Body of pancreas (tissue), 4 donors: ENCODE data around the gene NKD1.

ENCODE experiments used
- POLR2A ChIP-seq, 3 donors: fragments of 450-650 bp; IDR thresholded peaks; one replicate each; pipeline ENCODE4 v1.6.1; 2016; ENCODE audit warnings: antibody characterized with exemption in 3 of 3, mild to moderate bottlenecking in 2 of 3
- TF ChIP-seq, protein P1 (sequence below), 7 experiments: fragments of 450-650 bp in 4 of 7; fragments of 200-600 bp in 3 of 7; sonication (generic) in 3 of 7; IDR thresholded peaks; one replicate each; pipeline ENCODE4 v1.5.1; 2016 to 2019; ENCODE audit warnings: antibody characterized with exemption in 7 of 7

- TF ChIP-seq POLR2A (IDR thresholded peaks at IDR 0.05), result no peak
- TF ChIP-seq, protein P1, sequence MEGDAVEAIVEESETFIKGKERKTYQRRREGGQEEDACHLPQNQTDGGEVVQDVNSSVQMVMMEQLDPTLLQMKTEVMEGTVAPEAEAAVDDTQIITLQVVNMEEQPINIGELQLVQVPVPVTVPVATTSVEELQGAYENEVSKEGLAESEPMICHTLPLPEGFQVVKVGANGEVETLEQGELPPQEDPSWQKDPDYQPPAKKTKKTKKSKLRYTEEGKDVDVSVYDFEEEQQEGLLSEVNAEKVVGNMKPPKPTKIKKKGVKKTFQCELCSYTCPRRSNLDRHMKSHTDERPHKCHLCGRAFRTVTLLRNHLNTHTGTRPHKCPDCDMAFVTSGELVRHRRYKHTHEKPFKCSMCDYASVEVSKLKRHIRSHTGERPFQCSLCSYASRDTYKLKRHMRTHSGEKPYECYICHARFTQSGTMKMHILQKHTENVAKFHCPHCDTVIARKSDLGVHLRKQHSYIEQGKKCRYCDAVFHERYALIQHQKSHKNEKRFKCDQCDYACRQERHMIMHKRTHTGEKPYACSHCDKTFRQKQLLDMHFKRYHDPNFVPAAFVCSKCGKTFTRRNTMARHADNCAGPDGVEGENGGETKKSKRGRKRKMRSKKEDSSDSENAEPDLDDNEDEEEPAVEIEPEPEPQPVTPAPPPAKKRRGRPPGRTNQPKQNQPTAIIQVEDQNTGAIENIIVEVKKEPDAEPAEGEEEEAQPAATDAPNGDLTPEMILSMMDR (IDR thresholded peaks at IDR 0.05), result no peak
These were observed 8.1 kb upstream of the NKD1 start for GRCh38 chr16:50539822-50540710.
